Trophoblast cell (in vitro differentiated cells and primary cell): ENCODE results near the gene EPHA4.

ENCODE experiments used
- DNase-seq, 2 donors: peaks; one replicate each; pipeline ENCODE4 v3.0.0-alpha.2; 2016
- H2AFZ ChIP-seq: 2 replicates; pipeline ENCODE4 v1.6.1; 2013; ENCODE audit warnings: low read length, moderate library complexity, mild to moderate bottlenecking; ENCODE audit not compliant: insufficient read depth, poor library complexity
- H2AK5ac ChIP-seq: 2 replicates; pipeline ENCODE4 v1.6.1; 2013; ENCODE audit warnings: mild to moderate bottlenecking, low read length
- H2BK120ac ChIP-seq: 2 replicates; pipeline ENCODE4 v1.6.1; 2013; ENCODE audit warnings: low read length, mild to moderate bottlenecking, moderate library complexity; ENCODE audit not compliant: insufficient read depth, poor library complexity
- H2BK12ac ChIP-seq: 2 replicates; pipeline ENCODE4 v1.6.1; 2013; ENCODE audit warnings: mild to moderate bottlenecking, low read length, moderate library complexity
- H2BK5ac ChIP-seq: 2 replicates; pipeline ENCODE4 v1.6.1; 2013; ENCODE audit warnings: low read length, low read depth, moderate library complexity, mild to moderate bottlenecking; ENCODE audit not compliant: poor library complexity
- H3K14ac ChIP-seq: 2 replicates; pipeline ENCODE4 v1.6.1; 2013; ENCODE audit warnings: mild to moderate bottlenecking, low read length
- H3K18ac ChIP-seq: 2 replicates; pipeline ENCODE4 v1.6.1; 2013; ENCODE audit warnings: mild to moderate bottlenecking, low read length
- H3K23ac ChIP-seq: 2 replicates; pipeline ENCODE4 v1.6.1; 2013; ENCODE audit warnings: low read length
- H3K27ac ChIP-seq: 2 replicates; pipeline ENCODE4 v1.5.1; 2013; ENCODE audit warnings: low read depth, mild to moderate bottlenecking, inconsistent platforms, low read length, moderate library complexity
- H3K27me3 ChIP-seq: 2 replicates; pipeline ENCODE4 v1.6.1; 2013; ENCODE audit warnings: inconsistent platforms, mild to moderate bottlenecking, low read length, moderate library complexity; ENCODE audit not compliant: insufficient read depth
- H3K36me3 ChIP-seq, 2 experiments: 1 replicate in 1 of 2; 2 replicates in 1 of 2; pipeline ENCODE4 v1.6.1; 2013; ENCODE audit warnings: low read length in 2 of 2, mild to moderate bottlenecking in 2 of 2, moderate library complexity in 1 of 2; ENCODE audit not compliant: insufficient read depth in 2 of 2, control insufficient read depth in 1 of 2
- H3K4ac ChIP-seq: 2 replicates; pipeline ENCODE4 v1.6.1; 2013; ENCODE audit warnings: low read depth, mild to moderate bottlenecking, low read length, moderate library complexity
- H3K4me1 ChIP-seq, 2 experiments: 1 replicate in 1 of 2; 2 replicates in 1 of 2; pipeline ENCODE4 v1.6.1; 2013; ENCODE audit warnings: low read length in 2 of 2, mild to moderate bottlenecking in 2 of 2, moderate library complexity in 1 of 2; ENCODE audit not compliant: insufficient read depth in 2 of 2, control insufficient read depth in 1 of 2
- H3K4me2 ChIP-seq: 2 replicates; pipeline ENCODE4 v1.6.1; 2013; ENCODE audit warnings: inconsistent platforms, mild to moderate bottlenecking, low read length, moderate library complexity
- H3K4me3 ChIP-seq: 2 replicates; pipeline ENCODE4 v1.5.1; 2013; ENCODE audit warnings: mild to moderate bottlenecking, low read depth, low read length, inconsistent platforms
- H3K79me1 ChIP-seq: one replicate; pipeline ENCODE4 v1.6.1; 2013; ENCODE audit warnings: low read length
- H3K79me2 ChIP-seq: 2 replicates; pipeline ENCODE4 v1.6.1; 2013; ENCODE audit warnings: low read length, mild to moderate bottlenecking; ENCODE audit not compliant: control insufficient read depth, insufficient read depth, poor library complexity
- H3K9ac ChIP-seq: 2 replicates; pipeline ENCODE4 v1.6.1; 2013; ENCODE audit warnings: mild to moderate bottlenecking, low read length
- H3K9me3 ChIP-seq: 2 replicates; pipeline ENCODE4 v1.6.1; 2013; ENCODE audit warnings: low read depth, mild to moderate bottlenecking, control low read depth, inconsistent platforms, low read length; ENCODE audit not compliant: insufficient read depth
- H4K12ac ChIP-seq: 2 replicates; pipeline ENCODE4 v1.6.1; 2013; ENCODE audit warnings: low read depth, mild to moderate bottlenecking, low read length, moderate library complexity
- H4K8ac ChIP-seq: 2 replicates; pipeline ENCODE4 v1.6.1; 2013; ENCODE audit warnings: low read depth, mild to moderate bottlenecking, low read length, moderate library complexity
- H4K91ac ChIP-seq: one replicate; pipeline ENCODE4 v1.6.1; 2013; ENCODE audit warnings: low read depth, mild to moderate bottlenecking, low read length, moderate library complexity
- WGBS: extraction: QIAGEN DNeasy Blood & Tissue Kit; methylation state at CpG from one replicate; pipeline ENCODE4 v1.1.7; 2013; ENCODE audit warnings: missing lambda C conversion rate; ENCODE audit not compliant: insufficient read length, insufficient coverage; ENCODE audit errors: extremely low coverage; 5-methylcytosine and 5-hydroxymethylcytosine counted together

EPHA4 gene

GRCh38 chr2:221535824-221536223, 36.3 kb downstream of the EPHA4 start:
- WGBS, result no CpG with 5 or more reads among the region's 2 CpGs
- H2BK120ac ChIP-seq, result no peak overlapping the region
- H3K27ac ChIP-seq, result no peak overlapping the region

GRCh38 chr2:221533299-221533698, 38.8 kb downstream of the EPHA4 start:
- no peak overlapping the region for H3K4me2 ChIP-seq
- no peak overlapping the region for H4K8ac ChIP-seq
- no peaks in the 10 kb centered on the region for H3K36me3 ChIP-seq
- H3K9ac ChIP-seq, result no peak overlapping the region
- no peak overlapping the region for H2AK5ac ChIP-seq
- H3K23ac ChIP-seq, result no peak overlapping the region
- H3K9me3 ChIP-seq, result no peaks in the 10 kb centered on the region
- H4K12ac ChIP-seq, result no peak overlapping the region
- H3K79me1 ChIP-seq, result no peaks in the 10 kb centered on the region
- H2BK5ac ChIP-seq, result no peak overlapping the region
- no peak for DNase-seq
- H4K91ac ChIP-seq, result no peak overlapping the region
- no peak overlapping the region for H3K4ac ChIP-seq
- H3K4me3 ChIP-seq, result no peak overlapping the region
- no peak overlapping the region for H3K14ac ChIP-seq
- no peak overlapping the region for H2AFZ ChIP-seq
- WGBS, result no CpG with 5 or more reads among the region's 6 CpGs
- H3K4me1 ChIP-seq, result no peaks in the 10 kb centered on the region
- H3K27me3 ChIP-seq, result no peaks in the 10 kb centered on the region
- no peaks in the 10 kb centered on the region for H3K79me2 ChIP-seq
- no peak overlapping the region for H2BK12ac ChIP-seq
- H3K18ac ChIP-seq, result no peak overlapping the region
- H2BK120ac ChIP-seq, result no peak overlapping the region
- H3K27ac ChIP-seq, result no peak overlapping the region

More at GRCh38 chr2:221535824-221536223, 36.3 kb downstream of the EPHA4 start:
- no peak overlapping the region for H3K4ac ChIP-seq
- no peak overlapping the region for H4K91ac ChIP-seq
- H2BK12ac ChIP-seq, result no peak overlapping the region
- H3K9ac ChIP-seq, result no peak overlapping the region
- H3K14ac ChIP-seq, result no peak overlapping the region
- no peak overlapping the region for H3K4me2 ChIP-seq
- DNase-seq, result peak in 1 of 2 donors; percentile 10
- H3K79me1 ChIP-seq, result no peaks in the 10 kb centered on the region
- no peak overlapping the region for H2AFZ ChIP-seq
- no peak overlapping the region for H4K8ac ChIP-seq
- H3K4me1 ChIP-seq, result no peaks in the 10 kb centered on the region
- H3K4me3 ChIP-seq, result no peak overlapping the region
- no peaks in the 10 kb centered on the region for H3K9me3 ChIP-seq
- no peak overlapping the region for H3K18ac ChIP-seq
- no peaks in the 10 kb centered on the region for H3K36me3 ChIP-seq
- no peak overlapping the region for H2AK5ac ChIP-seq
- no peaks in the 10 kb centered on the region for H3K27me3 ChIP-seq
- H4K12ac ChIP-seq, result no peak overlapping the region
- H3K79me2 ChIP-seq, result no peaks in the 10 kb centered on the region
- no peak overlapping the region for H2BK5ac ChIP-seq
- H3K23ac ChIP-seq, result no peak overlapping the region

GRCh38 chr2:221532641-221533040, 39.5 kb downstream of the EPHA4 start:
- peak overlapping the region; percentile 4 for H3K9ac ChIP-seq
- H3K18ac ChIP-seq, result no peak overlapping the region
- H3K79me2 ChIP-seq, result no peaks in the 10 kb centered on the region
- H2AK5ac ChIP-seq, result no peak overlapping the region
- no peak overlapping the region for H2BK120ac ChIP-seq
- no peak overlapping the region for H3K23ac ChIP-seq
- no peaks in the 10 kb centered on the region for H3K36me3 ChIP-seq
- no peak overlapping the region for H3K27ac ChIP-seq
- no peak overlapping the region for H2AFZ ChIP-seq
- no peaks in the 10 kb centered on the region for H3K27me3 ChIP-seq
- no peak overlapping the region for H4K12ac ChIP-seq
- H3K4ac ChIP-seq, result no peak overlapping the region
- H2BK5ac ChIP-seq, result no peak overlapping the region
- H3K4me2 ChIP-seq, result no peak overlapping the region
- no peaks in the 10 kb centered on the region for H3K9me3 ChIP-seq
- no peak for DNase-seq
- H3K4me3 ChIP-seq, result no peak overlapping the region
- H4K8ac ChIP-seq, result no peak overlapping the region
- H3K14ac ChIP-seq, result no peak overlapping the region
- no CpG with 5 or more reads among the region's 3 CpGs for WGBS
- H3K79me1 ChIP-seq, result no peaks in the 10 kb centered on the region
- no peak overlapping the region for H2BK12ac ChIP-seq
- H3K4me1 ChIP-seq, result no peaks in the 10 kb centered on the region
- no peak overlapping the region for H4K91ac ChIP-seq

- Histone ChIP-seq H2BK120ac (no peak overlapping the region), H3K4me1 (no peaks in the 10 kb centered on the region), H3K36me3 (no peaks in the 10 kb centered on the region), H2BK12ac (no peak overlapping the region), H3K79me1 (no peaks in the 10 kb centered on the region), H4K91ac (no peak overlapping the region), H3K14ac (no peak overlapping the region), H3K27ac (no peak overlapping the region), H4K8ac (no peak overlapping the region), H3K23ac (no peak overlapping the region), H2AFZ (no peak overlapping the region), H3K79me2 (no peaks in the 10 kb centered on the region), H4K12ac (no peak overlapping the region), H3K9ac (no peak overlapping the region), H3K4me3 (no peak overlapping the region), H3K18ac (no peak overlapping the region), H2AK5ac (no peak overlapping the region), H3K27me3 (no peaks in the 10 kb centered on the region), H3K4ac (no peak overlapping the region), H3K4me2 (no peak overlapping the region), H2BK5ac (no peak overlapping the region), H3K9me3 (no peaks in the 10 kb centered on the region)
- no CpG with 5 or more reads among the region's 2 CpGs for WGBS
- no peak for DNase-seq
Measured at GRCh38 chr2:221530653-221531037, 41.5 kb downstream of the EPHA4 start.
